COLO829 (cell line): Measurements from ENCODE around the gene IGIP.

Experiments
- DNase-seq: peaks from one replicate; pipeline ENCODE4 v3.0.0; 2012; ENCODE audit warnings: low spot score

IGIP gene

GRCh38 chr5:140111859-140112551 is 13.7 kb upstream of the IGIP start:
- no peak for DNase-seq

GRCh38 chr5:140112685-140113179 is 13.0 kb upstream of the IGIP start:
- DNase-seq, result no peak

GRCh38 chr5:140113180-140113698 is 12.5 kb upstream of the IGIP start:
- DNase-seq, result no peak

- peak; percentile 71 for DNase-seq
These were observed 12.0 kb upstream of the IGIP start, which contains the start of gene PURA for GRCh38 chr5:140113699-140114263. TSS of gene PURA (plus strand) at chr5:140114109. CDS start at chr5:140114182, 73 bp downstream.

GRCh38 chr5:140114341-140115185 is 11.2 kb upstream of the IGIP start:
- DNase-seq, result no peak

GRCh38 chr5:140115186-140115500 is 10.6 kb upstream of the IGIP start:
- no peak for DNase-seq

GRCh38 chr5:140116716-140117115 is 9.0 kb upstream of the IGIP start:
- no peak for DNase-seq

GRCh38 chr5:140117523-140117922 is 8.2 kb upstream of the IGIP start:
- no peak for DNase-seq

- DNase-seq, result no peak
These were observed 7.3 kb upstream of the IGIP start for GRCh38 chr5:140118302-140118936.

- DNase-seq, result no peak
These were observed 727 bp downstream of the IGIP start for GRCh38 chr5:140126315-140127012.

- DNase-seq, result no peak
These were observed 2.6 kb downstream of the IGIP start for GRCh38 chr5:140128376-140128775.

- DNase-seq, result no peak
These were observed 5.4 kb downstream of the IGIP start for GRCh38 chr5:140130949-140131733.

- DNase-seq, result peak; percentile 76
These were observed 6.3 kb downstream of the IGIP start for GRCh38 chr5:140131967-140132409.

GRCh38 chr5:140133514-140134167 is 7.9 kb downstream of the IGIP start:
- DNase-seq, result no peak

- DNase-seq, result no peak
These were observed 8.7 kb downstream of the IGIP start for GRCh38 chr5:140134277-140134935.

- DNase-seq, result no peak
These were observed 9.4 kb downstream of the IGIP start for GRCh38 chr5:140135127-140135526.

- no peak for DNase-seq
These were observed 10.9 kb downstream of the IGIP start for GRCh38 chr5:140136624-140137023.

GRCh38 chr5:140140435-140140834 is 14.7 kb downstream of the IGIP start:
- no peak for DNase-seq

GRCh38 chr5:140141241-140141640 is 15.5 kb downstream of the IGIP start:
- DNase-seq, result no peak

- DNase-seq, result no peak
These were observed 16.5 kb downstream of the IGIP start for GRCh38 chr5:140142246-140142645.
